ENCODE measurements around the gene B3GAT2. TPM values are rescaled to one million over a fixed set of nuclear protein-coding genes. Genes with fewer than 3 reads are reported as not detected.

B3GAT2 gene
- total RNA-seq, 4 donors from 2014 or later: not detected

DNA sequence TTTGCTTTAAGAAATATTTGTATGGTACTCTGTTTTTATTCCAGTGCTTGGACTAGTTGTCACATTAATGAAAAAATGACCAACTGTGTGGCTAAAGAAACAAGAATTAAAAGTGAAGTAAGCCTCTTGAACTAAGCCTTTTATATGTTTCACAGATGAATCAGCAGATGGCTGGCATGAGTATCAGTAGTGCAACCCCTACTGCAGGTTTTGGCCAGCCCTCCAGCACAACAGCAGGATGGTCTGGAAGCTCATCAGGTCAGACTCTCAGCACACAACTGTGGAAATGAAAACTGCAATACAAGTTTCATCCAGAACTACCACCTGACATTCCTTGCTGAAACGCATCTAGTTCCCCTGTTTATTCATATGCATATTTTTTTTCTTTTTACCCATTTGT lies 96.8 kb downstream of the B3GAT2 start:
- no peaks in the 10 kb centered on the region for H3K4me1 ChIP-seq
- no peak overlapping the region for H3K4me3 ChIP-seq (replicated peaks in 1 of 3)
- H3K27me3 ChIP-seq: no peaks in the 10 kb centered on the region
- TF ChIP-seq, protein P1, sequence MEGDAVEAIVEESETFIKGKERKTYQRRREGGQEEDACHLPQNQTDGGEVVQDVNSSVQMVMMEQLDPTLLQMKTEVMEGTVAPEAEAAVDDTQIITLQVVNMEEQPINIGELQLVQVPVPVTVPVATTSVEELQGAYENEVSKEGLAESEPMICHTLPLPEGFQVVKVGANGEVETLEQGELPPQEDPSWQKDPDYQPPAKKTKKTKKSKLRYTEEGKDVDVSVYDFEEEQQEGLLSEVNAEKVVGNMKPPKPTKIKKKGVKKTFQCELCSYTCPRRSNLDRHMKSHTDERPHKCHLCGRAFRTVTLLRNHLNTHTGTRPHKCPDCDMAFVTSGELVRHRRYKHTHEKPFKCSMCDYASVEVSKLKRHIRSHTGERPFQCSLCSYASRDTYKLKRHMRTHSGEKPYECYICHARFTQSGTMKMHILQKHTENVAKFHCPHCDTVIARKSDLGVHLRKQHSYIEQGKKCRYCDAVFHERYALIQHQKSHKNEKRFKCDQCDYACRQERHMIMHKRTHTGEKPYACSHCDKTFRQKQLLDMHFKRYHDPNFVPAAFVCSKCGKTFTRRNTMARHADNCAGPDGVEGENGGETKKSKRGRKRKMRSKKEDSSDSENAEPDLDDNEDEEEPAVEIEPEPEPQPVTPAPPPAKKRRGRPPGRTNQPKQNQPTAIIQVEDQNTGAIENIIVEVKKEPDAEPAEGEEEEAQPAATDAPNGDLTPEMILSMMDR (IDR thresholded peaks at IDR 0.05): no peak
- no peak for TF ChIP-seq POLR2A (IDR thresholded peaks at IDR 0.05)
- intact Hi-C loops (cut with DNase I): no loop called here
- no peak for DNase-seq
- peaks cover 0 to 5% of the 10 kb centered on the region in 2 donors for H3K36me3 ChIP-seq
- no peaks in the 10 kb centered on the region for H3K9me3 ChIP-seq
- WGBS, 2 donors: 94 to 98% methylated on average over 1 of the region's 1 CpG
- H3K27ac ChIP-seq: no peak overlapping the region

DNA sequence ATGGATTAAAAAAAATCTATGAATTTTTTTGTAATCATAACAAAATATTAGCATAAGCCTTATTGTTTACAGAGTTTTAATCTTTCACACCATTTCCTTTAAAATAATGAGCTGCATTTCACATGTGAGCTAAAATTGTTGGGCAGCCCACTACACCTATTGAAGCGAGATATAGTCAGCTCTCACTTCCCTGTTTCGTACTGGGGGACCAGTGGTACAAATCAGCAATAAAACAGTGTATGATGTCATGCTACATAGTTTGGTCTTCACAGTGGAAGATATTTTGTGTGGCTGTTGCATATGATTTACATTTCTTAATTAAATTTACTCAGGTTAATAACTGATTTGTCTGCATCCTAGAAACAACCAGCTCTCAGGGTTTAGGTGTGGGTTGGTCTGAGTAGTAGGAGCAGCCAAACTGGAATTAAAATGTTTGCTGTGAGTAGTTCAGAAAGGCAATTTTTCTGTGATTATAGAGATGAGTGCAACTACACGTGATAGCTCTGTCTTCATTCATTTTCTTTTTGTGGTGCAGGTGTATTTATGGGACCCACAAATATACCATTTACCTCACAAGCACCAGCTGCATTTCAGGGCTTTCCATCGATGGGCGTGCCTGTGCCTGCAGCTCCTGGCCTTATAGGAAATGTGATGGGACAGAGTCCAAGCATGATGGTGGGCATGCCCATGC lies 99.3 kb downstream of the B3GAT2 start:
- no peak overlapping the region for H3K27ac ChIP-seq
- DNase-seq: no peak
- H3K9me3 ChIP-seq: no peaks in the 10 kb centered on the region
- intact Hi-C loops (cut with DNase I): no loop called here
- no peak overlapping the region for H3K4me3 ChIP-seq (replicated peaks in 1 of 3)
- H3K4me1 ChIP-seq: no peaks in the 10 kb centered on the region
- TF ChIP-seq POLR2A (IDR thresholded peaks at IDR 0.05): no peak
- TF ChIP-seq, protein P1 (IDR thresholded peaks at IDR 0.05): no peak
- H3K36me3 ChIP-seq: peaks cover 0 to 5% of the 10 kb centered on the region in 2 donors
- WGBS, 2 donors: 97 to 99% methylated on average over 5 of the region's 5 CpGs
- no peaks in the 10 kb centered on the region for H3K27me3 ChIP-seq

DNA sequence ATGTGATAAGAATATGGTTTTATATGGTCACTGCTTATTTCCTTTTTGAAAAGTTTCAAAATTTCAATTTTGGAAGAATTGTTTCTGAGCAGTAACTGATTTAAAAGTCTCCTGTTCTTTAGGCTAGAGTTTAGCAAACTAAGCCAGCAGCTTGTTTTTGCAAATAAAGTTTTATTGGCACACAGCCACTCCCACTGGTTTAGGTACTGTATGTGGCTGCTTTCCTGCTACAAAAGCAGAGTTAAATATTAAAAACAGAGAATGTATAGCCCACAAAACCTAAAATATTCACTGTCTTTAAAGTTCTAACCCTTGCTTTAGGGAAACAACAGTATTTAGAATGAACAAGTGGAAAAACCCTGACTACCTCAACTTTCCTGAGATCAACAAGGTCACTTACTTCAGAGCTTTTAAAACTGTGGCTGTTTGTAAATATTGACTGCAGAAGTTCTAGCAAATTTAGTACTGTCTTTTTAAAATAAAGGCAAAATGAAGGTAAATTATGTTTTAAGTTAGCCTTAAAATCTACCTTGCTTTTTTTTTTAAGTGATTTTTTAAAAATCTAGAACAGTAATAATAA lies 104.1 kb downstream of the B3GAT2 start:
- TF ChIP-seq POLR2A (IDR thresholded peaks at IDR 0.05): no peak
- TF ChIP-seq, protein P1 (IDR thresholded peaks at IDR 0.05): no peak
- Histone ChIP-seq H3K9me3 (no peaks in the 10 kb centered on the region), H3K4me1 (no peaks in the 10 kb centered on the region), H3K27ac (no peak overlapping the region), H3K27me3 (no peaks in the 10 kb centered on the region), H3K4me3 (replicated peaks in 1 of 3) (no peak overlapping the region), H3K36me3 (no peaks in the 10 kb centered on the region)
- intact Hi-C loops (cut with DNase I): no loop called here
- no peak for DNase-seq

DNA sequence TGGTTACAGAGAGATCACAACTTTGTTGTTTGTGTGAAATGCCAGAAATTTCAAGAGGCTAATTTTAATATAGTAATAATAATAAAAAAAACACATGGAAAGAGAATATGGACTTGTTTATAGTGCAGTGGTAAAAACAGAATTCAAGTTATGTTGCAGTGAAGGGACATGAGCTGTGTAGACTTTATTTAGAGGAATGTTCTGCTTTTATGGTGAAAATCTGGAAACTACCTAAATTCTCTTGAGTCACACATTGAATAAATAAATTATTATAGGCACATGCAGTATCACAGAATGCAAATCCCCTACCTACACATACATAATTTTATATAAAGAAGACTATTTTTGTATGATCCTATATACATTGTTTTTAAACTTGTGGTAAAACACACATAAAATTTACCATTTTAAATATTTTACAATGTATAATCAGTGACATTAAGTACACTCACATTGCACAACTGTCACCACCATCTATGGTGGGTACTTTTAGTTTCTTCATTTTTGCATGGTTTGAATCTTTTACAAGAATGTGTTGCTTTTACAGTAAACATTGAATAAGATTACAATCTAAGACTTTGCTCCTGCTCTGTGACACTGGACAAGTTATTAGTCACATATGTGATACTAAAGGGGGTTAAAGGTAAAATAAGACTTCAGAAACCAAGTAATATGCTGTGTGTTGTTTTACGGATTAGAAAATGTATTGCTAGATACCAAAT lies 107.4 kb downstream of the B3GAT2 start:
- H3K27me3 ChIP-seq: no peaks in the 10 kb centered on the region
- intact Hi-C loops (cut with DNase I): no loop called here
- DNase-seq: no peak
- H3K9me3 ChIP-seq: no peaks in the 10 kb centered on the region
- TF ChIP-seq, protein P1 (IDR thresholded peaks at IDR 0.05): no peak
- no peak for TF ChIP-seq POLR2A (IDR thresholded peaks at IDR 0.05)
- H3K27ac ChIP-seq: no peak overlapping the region
- no peaks in the 10 kb centered on the region for H3K36me3 ChIP-seq
- H3K4me1 ChIP-seq: no peaks in the 10 kb centered on the region
- WGBS, 2 donors: 97% methylated on average over 1 of the region's 1 CpG
- H3K4me3 ChIP-seq (replicated peaks in 1 of 3): no peak overlapping the region
